Glomerular visceral epithelial cell (primary cell): Measurements from ENCODE around the gene RMI1.

ENCODE experiments used
- DNase-seq: peaks from one replicate; pipeline ENCODE4 v3.0.0-alpha.2; 2016; ENCODE audit errors: extremely low spot score

RMI1 gene

DNA sequence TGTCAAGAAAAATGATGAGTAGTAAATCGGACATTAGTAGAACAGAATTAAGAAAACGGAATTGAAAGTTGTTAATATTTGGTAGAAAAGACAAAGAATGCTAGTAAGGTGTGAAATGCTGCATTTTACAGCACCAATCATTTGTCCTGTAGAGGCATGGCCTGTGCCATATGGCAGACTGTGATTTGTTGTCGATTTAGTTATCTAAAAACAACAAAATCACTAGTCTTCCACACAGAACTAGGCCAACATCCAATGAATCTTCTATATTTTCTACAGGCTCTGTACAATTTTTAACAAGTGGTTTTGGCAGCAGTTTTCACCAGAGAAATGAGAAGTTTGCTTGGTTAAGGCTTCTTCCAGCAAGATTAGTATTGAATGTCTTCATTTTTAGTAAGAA lies 11.0 kb upstream of the RMI1 start:
- DNase-seq: no peak

DNA sequence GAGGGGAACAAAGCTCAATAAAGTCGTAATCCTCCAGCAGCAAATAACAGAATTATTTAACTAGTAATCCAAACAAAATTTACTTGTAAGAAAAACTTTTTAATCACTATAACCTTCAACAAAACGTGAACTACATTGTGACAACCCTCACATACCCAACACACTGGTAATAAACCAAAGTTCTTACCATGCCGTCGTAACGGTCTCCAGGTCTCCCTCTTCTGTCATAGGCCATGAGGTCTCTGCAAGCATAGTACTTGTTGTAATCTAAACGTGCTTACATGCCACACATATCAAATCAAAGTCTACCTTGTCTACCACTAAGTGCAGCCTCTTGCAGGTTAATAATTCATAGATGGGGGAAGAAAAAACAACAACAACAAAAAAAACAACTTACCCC lies 9.1 kb upstream of the RMI1 start:
- no peak for DNase-seq

DNA sequence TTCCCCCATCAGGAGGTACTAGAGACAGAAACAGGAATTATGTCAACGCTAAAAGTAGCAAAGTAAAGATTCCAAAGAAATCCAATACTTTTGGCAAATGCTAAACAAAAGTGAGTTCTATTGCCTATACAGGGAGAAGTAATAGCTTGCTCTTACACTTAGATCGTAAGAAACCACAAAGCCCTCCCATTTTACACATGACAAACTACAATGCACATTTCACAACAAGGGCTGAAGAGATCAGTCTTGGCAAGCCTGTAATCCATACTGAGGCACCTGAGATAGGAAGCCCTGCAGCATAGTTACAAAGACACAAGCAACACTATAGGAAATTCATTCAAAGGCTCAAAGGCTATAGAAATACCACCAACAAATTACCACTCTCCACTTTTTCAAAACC lies 8.3 kb upstream of the RMI1 start:
- DNase-seq: no peak

DNA sequence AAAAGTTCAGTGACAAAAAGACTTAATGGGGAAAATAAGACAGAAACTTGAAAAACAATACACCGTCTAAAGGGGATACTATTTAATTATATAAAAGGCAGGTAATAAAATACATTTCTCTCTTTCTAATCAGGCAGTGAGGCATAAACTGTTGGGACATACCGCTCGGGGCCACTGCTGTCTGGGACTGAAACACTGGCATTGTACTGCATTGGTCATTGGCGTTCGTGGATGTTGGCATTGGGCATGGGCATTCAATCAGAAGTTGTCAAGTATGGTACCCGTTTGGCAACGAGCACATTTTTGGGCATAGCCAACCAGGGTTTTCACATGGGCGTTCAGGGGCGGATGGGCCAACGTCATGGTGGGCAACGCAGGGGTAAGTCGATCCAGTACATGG lies 5.3 kb upstream of the RMI1 start:
- no peak for DNase-seq

DNA sequence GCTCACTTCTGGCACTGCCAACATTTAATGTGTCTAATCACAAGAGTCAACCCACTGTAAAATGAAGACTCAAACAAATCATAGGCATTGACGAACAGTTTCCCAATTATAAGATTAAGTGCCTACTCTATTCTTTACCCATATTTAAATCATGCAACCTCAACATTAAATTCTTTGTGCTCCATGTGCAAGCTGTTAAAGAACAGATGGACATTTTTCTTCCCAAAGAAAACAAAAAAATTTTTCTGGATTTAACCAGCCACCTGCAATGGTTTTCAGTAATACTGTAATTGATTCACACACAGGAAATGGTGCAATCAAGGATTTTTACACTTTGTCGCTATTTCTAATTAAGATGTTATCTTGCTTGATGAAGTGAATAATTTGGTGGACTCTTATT lies 4.2 kb upstream of the RMI1 start:
- no peak for DNase-seq

DNA sequence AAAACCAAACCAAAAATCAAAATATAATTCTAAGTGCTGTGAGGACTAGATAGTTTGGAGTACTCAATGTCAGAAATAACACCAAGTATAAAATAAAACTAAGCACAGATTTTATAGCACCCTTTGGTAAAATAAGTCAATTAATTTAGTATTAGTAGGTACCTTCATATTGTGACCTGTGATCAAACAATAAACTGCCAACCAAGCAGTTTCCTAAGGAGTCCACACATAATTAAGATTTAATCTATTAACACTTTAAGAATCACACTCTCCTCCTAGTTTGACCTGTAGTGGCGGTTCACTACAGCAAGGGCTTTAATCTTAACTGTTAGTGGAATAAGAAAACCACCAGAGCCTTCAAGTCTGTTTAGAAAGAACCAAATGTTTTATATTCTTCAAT lies 3.4 kb upstream of the RMI1 start:
- DNase-seq: no peak

DNA sequence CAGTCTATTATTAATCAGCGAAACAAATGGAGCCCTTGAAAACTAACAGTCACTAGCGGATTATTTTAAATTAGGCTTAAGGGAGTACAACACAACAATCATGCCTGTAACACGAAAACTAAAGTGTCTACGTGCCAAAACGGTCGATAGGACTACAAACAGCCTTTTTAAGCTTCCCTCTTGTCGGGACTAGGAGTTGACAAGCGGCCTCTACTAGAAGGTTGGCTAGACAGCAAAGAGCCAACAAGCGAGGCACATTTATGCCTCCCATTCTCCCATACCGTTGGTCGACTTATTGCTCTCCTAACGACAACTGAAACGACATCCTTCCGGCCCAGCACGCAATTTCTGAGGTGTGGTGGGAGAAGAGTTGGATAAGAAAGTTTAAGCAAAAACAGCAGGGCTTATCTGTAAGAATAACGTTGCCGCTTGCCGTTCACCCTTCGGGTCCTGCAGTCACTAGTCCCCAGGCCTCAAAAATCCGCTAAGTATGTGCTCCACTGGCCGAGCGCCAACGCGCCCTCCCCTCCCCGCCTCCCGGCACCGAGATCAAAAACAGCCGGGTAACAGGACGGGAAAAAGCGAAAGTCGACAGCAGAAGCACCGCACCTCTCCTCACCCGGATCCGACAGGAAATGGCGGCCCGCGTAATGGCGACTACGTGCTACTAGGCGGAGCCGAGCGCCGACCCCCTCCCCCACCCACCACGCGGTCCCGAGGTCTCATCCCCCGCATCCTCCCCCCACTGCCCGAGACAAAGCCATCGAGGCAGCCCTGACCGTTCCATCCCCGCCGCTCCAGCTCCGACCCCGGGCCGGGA lies 1.4 kb upstream of the RMI1 start:
- DNase-seq: peak; percentile 85

DNA sequence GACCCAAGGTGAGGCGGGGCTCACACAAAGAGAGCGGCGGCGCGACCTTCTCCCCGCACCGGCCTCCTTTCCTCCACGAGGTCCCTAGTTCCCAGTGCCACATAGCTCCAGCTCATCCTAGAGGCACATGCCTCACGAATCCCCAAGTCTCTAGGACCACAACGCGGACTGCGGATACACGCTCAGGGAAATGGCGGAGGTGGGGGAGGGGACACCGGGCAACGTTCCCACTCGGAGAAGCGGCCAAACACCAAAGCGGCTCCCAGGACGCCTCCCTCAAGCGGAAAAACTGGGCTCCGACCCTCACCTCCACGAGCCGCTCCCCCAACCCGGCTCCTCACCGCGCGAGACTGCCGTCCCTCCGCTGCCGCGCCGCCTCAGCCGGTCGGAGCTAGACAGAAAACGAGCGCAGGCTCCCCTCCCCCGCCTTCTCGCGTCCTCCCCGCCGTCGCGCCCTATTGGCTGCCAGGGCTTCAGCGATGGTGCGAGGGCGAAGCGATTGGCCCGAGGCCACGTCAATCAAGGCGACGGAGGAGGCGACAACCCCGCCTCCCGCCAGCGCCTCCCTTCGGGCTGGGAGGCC lies 702 bp upstream of the RMI1 start, which contains the start of gene HNRNPK:
Gene HNRNPK, minus strand, starts transcription at position 404 of the 583 bp plus-strand sequence. CDS start 1,963 bp downstream, outside the sequence.
- DNase-seq: peak; percentile 98

DNA sequence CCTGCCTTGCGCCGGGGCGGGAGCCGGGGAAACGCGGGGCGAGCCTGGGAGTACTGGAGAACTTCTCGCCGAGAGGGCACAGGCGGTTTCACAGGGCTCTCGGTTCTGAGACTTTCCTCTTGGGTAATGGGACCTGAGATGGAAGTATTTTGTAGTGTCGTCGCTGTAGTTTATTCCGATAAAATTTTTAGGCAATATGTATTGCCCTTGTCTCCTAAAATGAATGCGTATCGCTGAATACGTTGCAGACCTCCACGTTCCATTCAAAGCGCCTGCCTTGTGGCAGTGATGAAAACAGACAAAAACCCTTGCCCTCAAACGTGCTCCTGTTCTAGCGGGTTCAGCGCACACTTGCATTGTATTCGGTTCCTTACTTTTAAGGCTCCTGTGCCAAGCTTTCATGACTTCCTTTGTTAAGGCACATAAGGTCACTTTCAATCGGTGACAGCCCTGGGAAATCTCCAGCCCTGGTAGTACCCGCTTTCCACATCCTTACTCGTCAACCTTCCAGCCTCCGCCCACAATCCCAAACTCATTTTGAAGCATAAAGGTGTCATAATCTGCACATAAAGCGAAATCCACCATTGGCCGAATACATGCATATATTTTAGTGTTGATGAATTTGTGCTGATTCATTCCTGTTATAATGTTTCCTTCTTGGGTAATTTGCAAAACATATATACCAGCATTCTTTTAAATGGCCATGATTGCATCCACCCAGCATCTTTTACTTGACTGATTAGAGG lies 694 bp downstream of the RMI1 start:
- peak; percentile 40 for DNase-seq

DNA sequence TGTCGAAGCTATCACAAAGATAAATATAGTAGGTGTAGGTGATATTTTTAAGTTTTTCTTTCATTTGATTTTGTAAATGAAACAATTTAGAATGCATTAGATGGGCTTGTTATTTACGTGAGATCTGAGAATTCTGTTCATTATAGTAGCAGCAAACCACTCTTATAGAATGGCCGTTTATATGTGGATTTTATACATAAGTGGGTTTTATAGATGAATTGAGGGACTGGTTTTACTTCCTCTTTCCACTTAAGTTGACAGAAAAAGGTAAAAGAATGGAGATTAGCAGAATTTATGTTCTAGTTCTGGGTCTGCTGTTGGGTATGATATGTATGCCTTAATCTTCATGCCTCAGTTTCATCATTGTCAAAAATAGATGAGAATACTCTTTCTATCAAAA lies 5.6 kb downstream of the RMI1 start:
- no peak for DNase-seq

DNA sequence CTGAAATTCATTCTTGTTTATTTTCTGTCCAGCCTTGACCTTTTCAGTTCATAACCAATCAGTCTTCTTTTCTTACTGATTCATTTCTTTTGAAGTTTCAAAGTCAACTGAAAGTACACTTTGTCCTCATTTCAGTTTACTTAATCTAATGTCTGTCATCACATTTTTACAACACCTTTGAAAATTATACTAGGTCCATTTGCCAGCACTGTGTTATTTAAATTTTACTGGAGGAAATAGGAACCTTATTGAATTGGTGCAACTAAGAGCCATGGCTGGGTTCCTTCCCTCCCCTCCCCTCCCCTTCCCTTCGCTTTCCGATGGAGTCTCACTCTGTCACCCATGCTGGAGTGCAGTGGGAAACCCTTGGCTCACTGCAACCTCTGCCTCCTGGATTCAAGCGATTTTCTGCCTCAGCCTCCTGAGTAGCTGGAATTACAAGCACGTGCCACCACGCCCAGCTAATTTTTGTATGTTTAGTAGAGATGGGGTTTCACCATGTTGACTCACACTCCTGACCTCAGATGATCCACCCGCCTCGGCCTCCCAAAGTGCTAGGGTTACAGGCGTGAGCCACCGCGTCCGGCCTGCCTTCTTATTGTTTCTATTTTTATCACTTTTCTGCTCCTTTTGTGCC lies 6.3 kb downstream of the RMI1 start:
- no peak for DNase-seq

DNA sequence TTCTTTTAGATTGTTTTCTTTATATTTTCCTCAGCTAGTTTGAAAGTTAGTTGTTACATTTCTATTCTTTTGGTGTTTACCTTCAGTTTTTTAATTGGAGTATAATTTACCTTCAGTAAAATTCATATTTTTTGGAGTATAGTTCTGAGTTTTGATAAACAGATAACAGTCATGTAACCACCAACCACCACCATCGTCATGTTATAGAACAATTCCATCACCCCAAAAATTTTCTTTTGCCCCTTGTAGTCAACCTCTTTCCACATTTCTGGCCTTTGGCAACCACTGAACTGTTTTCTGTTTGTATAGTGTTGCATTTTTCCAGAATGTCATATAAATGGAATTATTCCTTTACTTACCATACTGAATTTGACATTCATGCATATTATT lies 6.8 kb downstream of the RMI1 start:
- no peak for DNase-seq

DNA sequence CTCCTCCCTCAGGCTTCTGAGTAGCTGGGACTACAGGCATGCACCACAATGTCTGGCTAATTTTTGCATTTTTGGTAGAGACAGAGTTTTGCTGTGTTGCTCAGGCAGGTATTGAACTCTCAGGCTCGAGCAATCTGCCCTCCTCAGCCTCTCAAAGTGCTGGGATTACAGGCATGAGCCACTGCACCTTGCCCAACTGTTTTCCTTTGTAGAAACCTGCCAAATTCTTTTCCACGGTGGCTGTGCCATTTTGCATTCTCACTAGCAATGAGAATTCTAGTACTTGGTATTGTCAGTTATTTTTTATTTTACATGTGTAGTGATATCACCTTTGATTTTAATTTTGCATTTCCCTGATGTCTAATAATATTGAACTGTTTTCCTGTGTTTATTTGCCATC lies 7.8 kb downstream of the RMI1 start:
- no peak for DNase-seq

DNA sequence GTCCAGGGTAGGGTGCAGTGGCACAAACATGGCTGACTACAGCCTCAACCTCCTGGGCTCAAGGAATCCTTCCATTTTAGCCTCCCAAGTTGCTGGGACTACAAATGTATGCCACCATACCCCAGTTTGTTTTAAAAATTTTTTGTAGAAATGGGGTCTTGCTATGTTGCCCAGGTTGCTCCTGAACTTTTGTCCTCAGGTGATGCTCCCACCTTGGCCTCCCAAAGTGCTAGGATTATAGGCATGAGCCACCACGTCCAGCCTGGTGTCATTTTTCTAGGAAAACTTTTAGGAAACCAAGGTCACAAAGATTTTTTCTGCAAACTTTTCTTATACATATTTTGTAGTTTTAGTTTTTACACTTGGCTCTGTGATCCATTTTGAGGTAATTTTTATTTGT lies 10.8 kb downstream of the RMI1 start:
- DNase-seq: no peak

DNA sequence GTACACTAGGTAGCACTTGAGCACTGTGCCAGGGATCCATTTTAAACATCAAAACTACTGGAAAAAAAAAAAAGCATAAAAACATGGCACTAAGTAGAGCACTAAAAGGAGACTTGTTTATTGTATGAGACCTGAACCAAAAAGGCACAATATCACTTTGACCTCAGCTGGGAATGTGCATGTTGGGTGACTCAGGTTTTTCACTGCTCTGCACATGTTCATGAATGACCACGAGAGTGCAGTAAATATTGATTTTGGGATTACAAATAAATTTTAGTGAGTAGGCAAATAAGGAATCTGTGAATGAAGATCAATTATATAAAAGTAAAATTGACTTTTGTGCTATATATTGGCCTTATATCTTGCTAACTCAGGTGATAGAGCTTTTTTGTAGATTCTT lies 11.8 kb downstream of the RMI1 start:
- no peak for DNase-seq

DNA sequence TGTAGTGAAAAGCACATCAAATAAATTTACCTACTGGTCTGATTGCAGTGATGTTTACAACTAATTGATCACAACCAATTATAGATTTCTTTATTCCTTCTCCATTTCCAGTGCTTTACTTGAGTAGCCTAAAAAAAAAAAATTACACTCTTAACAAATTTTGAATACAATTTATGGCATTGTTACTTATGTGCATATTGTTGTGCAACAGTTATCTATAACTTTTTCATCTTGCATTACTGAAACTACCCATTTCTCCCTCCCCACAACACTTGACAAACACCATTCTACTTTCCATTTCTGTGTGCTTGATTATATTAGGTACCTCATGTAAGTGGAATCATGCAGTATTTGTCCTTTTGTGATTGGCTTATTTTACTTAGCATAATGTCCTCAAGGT lies 12.3 kb downstream of the RMI1 start:
- no peak for DNase-seq

DNA sequence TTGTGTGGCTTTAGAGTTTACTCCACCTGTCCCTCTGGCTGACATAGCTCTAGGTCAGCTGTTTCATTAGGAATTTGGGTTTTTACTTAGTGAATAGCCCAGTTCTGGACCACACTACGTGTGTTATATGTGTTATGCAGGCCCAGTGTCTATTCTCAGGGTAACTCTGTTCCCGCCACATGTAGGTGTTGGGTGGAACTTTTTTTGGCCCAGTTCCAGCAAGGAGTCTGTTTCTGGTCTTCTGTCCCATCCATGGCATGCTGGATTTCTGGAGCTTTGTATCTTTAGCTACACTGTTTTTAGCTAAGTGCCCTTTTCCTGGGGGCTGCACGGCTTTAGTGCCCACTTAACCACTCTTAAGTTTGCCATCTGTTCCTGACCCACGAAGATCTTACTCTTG lies 15.5 kb downstream of the RMI1 start:
- no peak for DNase-seq

DNA sequence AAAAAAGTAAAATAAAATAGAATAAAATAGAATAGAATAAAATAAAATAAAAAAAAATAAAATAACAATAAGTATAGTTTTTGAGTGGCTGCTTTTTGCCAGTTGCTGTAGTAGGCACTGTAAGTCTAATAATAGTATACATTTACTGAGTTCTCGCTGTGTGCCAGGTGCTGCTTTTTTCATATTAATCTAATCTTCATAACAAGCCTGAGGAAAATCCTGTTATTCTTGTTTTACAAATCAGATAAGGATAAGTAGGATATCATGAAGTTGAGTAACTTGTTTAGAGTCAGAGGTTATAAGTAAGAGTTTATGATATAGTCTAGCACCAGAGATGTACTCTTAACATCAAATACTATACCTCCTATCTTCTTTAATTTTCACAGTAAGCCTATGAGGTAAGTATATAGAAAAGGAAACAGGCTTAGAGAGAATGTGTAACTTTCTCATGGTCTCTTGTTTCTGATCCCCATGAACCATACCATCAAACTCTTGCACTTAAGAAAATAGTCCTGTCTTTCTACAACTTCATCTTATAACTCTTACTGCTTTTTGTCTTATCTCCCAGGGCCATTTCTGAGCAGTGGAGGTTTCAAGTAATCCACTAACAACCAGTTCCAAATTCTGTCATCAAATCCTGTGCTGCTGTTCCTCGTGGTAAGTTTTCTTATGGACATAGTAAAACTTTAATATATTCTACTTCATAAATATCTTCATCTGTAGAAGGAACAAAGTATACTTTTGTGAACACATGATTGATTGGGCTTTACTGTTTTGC lies 18.7 kb downstream of the RMI1 start:
- no peak for DNase-seq

DNA sequence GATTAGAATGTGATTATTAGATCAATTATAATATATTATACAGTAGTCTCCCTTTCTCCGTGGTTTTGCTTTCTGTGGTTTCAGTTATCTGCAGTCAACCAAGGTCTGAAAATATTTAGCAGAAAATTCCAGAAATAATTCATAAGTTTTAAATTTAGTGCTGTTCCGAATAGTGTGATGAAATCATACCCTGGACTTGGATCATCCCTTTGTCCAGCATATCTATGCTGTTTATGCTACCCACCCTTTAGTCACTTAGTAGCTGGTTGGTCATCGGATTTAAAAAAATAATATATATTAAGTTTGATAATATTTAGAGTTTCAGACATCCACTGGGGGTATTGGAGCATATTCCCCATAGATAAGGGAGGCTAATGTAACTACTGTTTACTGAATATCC lies 19.6 kb downstream of the RMI1 start:
- no peak for DNase-seq

DNA sequence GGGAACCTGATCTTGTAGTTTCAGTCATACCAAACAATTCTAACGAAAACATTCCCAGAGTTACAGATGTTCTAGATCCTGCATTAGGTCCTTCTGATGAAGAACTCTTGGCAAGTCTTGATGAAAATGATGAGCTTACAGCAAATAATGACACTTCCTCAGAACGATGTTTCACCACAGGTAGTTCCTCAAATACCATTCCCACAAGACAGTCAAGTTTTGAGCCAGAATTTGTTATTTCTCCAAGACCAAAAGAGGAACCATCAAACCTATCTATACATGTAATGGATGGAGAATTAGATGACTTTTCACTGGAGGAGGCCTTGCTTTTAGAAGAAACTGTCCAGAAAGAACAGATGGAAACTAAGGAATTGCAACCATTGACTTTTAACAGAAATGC lies 21.0 kb downstream of the RMI1 start:
- DNase-seq: no peak

DNA sequence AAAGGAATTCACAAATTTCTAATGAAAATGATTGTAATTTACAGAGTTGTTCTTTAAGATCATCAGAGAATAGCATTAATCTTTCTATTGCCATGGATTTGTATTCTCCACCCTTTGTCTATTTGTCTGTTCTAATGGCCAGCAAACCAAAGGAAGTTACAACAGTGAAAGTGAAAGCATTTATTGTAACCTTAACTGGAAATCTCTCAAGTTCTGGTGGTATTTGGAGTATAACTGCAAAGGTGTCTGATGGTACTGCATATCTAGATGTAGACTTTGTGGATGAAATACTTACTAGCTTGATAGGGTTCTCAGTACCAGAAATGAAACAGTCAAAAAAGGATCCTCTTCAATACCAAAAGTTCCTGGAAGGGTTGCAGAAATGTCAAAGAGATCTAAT lies 21.7 kb downstream of the RMI1 start:
- DNase-seq: peak; percentile 23

DNA sequence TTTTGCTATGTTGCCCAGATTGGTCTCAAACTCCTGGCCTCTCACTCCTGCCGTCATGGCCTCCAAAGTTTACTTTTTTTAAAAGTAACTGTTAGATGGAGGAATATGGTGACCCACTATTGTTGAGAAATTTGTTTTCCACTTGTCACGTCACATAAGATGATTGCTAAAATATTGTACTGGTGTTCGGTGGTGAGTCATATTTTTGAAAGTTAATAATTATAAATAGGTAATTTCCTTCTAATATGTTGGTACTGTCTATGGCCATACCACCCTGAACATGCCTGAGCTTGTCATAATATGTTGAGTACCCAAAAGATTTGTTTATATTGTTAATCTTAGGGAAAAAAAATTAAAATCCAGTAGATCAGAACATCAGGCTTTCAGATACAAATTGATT lies 22.6 kb downstream of the RMI1 start:
- no peak for DNase-seq
